Activated CD8-positive, alpha-beta memory T cell treated with anti-CD3 and anti-CD28 coated beads for 1 hour (primary cell): ENCODE data around the gene SFT2D2.

Experiments
- DNase-seq, 2 donors: peaks; one replicate each; pipeline ENCODE4 v3.0.0-alpha.2; 2020; ENCODE audit warnings: low read depth in 1 of 2; ENCODE audit errors: extremely low read depth in 1 of 2

SFT2D2 gene

DNA sequence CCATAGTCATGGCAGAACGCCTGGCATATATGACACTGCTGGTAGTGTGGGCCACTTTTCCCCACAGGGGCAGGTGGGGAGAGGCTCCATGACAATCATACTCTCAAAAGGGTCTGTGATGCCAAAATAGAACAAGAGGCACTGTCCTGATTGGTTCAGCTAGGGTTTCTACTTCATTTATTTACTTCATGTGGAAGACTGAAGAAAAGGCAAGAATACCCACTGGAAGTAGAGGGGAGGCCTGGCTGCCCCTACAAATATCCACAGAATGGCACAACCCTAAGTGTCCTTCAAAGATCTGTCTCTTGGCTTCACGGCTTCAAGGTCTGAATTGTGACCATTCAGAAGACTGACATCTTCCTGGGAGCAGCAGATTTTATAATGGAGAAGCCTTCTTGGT lies 4.5 kb upstream of the SFT2D2 start:
- DNase-seq, result no peak

DNA sequence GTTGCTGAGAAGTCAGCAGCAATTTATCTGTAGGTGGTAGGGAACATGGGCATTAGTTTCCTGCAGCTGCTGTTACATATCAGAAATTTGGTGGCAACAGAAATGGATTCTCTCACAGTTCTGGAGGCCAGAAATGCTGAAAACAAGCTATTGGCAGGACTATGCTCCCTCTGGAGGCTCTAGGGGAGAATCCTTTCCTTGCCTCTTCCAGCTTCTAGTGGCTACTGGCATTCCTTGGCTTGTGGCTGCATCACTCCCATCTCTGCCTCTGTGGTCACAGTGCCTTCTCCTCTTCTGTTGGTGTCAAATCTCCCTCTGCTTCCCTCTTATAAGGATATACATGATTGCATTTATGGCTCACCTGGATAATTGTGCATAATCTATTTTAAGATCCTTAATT lies 2.5 kb upstream of the SFT2D2 start:
- DNase-seq, result no peak

DNA sequence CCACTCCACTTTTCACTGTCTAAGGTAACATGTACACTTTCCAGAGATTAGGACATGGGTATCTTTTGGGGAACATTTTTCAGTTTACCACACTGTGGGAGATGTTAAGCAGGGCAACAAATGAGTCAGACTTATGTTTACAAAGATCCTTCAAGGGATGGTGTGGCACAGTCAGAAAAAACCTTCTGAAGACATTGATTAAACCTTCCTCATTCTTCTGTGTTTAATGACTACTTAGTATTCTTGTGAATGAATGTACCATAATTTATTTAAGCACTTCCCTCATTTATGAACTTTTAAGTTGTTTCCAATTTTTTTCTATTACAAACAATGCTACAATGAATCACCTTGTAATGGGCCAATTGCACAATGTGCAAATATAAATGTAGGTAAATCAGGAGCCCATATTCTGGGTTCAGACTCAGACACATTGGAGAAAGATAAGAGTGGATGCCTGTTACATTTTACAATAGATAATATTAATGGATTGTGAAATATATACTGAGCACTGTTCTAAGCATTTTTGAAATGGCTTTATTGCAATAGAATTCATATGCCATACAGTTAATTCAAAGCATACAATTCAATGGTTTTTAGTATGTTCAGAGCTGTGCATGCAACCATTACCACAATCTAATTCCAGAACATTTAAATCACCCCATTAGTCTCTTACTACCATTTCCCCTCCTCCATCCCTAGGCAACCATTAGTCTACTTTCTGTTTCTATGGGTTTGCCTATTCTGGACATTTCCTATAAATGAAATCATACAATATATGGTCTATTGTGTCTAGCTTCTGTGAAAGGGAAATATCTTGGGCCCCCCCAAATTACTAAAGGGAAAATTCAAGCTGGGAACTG lies 1.9 kb upstream of the SFT2D2 start:
- no peak for DNase-seq

DNA sequence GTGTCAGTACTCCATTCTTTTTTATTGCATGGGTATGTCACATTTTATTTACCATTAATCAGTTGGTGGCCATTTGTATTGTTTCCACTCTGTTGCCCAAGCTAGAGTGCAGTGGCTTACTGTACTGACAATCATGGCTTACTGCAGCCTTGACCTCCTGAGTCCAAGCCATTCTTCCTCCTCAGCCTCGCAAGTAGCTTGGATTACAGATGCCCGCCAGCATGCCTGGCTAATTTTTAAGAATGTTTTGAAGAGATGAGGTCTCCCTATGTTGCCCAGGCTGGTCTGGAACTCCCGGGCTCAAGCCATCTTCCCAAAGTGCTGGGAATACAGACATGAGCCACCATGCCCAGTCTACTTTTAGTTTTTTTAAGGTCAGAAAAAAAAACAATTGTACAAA lies 813 bp upstream of the SFT2D2 start:
- DNase-seq, result no peak

DNA sequence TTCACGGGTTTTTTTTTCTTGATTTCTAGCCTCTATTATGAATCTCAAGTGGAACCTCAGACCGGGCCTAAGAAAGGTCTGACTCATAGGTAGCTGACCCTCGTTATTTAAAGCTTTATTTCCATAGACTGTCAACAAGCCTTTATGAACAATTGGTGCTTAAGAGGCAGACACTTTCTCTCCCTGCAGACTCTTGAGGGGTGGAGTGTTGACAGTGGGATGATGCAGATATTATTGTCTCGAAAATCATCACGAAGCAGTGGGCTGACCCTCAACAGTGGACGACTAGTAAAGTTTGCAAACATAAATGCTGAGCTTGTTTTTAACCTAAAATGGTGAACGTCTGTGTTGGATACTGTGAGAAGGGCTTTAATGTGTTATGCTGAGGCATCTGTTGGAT lies 1.8 kb downstream of the SFT2D2 start:
- no peak for DNase-seq

DNA sequence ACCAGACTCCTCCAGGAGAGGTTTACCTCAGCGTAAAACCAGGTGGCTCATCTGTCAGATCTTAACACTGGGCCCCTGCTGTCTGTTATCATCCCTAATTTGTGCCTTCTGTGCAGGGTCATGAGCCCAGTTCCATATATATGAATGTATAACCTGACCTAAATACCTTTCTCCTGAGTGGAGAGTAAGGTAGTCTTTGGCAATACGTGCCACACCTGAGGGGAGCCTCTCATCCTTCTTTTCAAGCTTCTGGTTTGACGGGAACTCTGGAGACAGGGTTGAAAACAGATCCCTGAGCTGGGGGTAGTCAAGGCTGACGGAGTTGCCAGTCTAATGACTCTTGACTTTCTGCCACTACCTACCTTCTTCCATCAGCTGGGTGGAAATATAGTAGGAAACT lies 4.1 kb downstream of the SFT2D2 start:
- DNase-seq, result no peak

DNA sequence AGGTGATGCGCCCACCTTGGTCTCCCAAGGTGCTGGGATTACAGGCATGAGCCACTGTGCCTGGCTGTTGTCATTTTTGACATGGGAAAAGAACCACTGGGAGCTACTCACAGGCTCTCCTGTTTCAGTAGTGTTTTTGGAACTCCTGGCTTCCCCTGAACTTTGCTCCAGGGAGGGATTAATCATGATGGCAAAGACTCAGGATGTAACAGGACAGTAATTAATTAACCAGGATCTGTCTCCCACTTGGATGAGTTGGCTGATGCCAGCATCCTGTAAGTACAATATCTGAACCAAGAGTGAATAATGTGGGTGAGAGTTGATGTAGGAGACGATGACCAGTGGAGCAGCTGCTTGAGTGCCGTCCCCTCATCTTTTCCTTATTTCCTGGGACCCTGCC lies 4.9 kb downstream of the SFT2D2 start:
- DNase-seq, result no peak

DNA sequence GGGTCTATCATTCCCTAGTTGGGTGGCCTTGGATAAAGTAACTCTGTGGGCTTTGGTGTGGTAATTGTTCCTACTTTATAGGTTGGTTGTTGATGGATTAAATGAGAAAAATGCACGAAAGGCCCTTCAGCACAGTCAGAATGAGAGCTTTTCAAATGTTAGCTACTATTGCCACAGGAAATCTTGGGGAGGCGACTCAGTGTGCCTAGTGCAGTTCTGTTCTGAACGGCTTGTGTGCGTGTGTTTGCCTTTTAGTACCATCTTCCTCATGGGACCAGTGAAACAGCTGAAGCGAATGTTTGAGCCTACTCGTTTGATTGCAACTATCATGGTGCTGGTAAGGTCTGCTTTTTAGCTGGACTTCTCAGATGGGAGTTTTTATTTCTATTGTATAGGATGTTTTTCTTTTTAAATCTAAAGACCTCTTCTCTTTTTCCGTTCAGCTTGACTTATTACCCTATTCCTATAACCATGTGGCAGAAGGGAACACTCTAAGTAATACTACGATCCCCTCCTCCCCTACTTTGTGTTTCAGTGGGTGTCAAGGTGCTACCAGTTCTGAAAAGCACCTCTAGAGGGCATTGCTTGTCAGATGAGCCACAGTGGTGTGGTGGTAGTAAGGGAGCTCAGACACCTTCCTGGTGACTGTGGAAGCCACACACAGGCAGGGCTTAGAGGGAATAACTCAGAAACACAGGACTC lies 9.2 kb downstream of the SFT2D2 start:
- DNase-seq, result no peak

DNA sequence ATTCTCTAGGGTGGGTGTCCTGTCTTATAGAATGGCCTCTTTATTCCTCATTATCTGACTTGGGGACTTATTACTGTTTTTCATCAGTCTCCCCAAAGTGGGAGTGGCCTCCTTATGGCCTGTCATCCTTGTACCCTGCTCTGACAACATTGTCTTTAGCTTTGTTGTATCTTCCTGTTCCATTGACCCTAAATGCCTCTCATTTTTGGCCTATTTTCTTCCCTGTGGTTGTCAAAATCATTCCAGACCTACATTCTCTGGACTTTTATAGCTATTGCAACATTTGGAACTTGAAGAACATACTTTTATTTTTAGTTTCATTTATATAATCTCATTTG lies 9.7 kb downstream of the SFT2D2 start:
- no peak for DNase-seq

DNA sequence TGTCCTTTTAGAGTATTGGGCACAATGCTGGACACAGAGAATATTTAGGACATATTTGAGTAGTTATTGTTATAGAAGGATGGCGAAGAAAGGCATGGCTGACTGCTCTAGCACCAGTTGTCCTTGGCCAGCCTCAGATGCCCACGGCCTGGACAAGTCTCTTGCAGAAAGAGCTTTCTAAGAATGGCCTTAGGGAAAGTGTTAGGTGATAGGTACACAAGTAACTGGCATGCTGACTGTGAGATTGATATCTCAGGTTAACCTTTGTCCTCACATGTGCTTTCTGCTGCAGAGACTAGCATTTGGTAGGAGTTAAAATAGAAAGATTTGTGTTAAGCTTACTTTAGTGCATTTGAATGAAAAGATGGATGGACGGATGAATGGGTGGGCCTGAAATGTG lies 10.1 kb downstream of the SFT2D2 start:
- DNase-seq, result no peak

DNA sequence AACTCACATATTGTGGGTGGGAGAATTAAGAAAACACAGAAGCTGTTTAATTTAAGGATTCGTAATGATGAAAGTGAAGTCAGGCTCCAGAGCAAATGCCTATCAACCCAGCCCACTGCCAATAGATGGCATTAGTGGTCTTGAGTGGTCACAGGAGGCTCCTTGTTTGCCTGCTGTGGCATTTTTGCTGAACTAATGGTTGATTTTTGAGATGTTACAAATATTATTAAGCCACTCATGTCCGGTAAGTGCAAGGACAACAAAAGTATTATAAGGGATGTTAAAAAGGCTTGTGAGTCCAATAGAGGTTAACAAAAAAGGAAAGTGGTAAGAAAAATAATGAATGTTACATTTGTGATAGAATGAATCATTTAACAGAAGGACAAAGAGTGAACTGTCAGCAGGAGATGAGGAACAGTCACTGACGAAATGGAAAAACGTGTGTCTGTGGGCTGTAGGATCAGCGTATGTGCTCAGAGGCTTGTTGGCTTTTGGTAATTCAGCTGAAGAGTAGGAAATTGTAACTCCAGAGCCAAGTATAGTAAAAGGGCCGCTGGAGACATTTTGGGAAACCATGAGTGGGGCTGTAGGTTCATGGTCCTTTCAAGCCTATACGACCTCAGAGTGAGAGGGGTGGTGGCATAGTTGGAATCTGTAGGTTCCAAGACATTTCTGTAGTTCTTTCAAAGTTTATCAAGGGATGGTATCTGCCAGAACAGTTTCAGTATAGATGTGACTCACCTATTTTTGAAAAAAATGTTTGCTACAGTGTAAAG lies 11.2 kb downstream of the SFT2D2 start:
- DNase-seq, result no peak

DNA sequence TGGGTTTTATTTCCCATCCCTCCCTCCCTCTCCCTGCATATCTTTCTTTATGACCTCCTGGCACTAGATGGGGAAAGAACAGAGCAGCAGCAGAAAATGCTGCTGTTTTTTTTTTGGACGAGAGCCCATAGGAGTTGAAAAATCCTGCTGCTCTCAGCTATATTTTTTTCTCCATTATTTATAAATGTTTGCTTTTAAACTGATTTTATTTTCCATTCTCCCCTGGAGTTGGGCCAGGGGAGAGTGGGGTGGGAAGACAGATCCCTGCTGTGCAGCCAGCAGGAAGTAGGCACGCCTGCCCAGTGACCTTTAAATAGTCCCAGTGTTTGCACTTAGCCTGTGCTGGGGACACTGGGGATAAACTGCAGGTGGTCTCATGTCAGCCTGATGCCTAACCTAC lies 17.4 kb downstream of the SFT2D2 start:
- DNase-seq, result no peak

DNA sequence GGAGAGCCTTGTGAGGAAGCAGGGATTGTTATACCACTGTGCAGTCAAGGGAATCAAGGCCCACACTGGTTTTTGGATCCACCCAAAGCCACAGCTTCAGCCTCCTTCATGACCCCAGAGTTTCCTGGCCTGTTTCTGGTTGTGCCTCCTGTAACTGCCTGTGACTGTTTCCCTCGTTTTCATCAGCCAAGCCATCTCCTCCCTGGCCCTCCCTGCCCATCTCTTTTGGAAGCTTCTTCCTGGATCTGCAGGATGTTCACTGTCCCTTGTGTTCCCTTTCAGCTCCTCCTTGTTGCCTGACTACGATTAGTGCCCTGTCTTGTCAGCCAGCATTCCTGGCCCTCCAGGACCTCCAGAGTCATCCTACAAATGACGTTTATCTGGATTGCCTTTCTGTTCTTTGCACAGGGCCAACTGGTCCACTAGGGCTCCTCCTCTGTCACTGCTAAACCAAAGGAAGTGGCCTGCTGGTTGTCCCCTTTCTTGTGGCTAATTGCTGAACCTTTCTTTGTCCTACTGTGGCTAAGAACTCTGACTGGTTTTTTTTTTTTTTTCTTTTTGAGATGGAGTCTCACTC lies 17.9 kb downstream of the SFT2D2 start:
- DNase-seq, result no peak

DNA sequence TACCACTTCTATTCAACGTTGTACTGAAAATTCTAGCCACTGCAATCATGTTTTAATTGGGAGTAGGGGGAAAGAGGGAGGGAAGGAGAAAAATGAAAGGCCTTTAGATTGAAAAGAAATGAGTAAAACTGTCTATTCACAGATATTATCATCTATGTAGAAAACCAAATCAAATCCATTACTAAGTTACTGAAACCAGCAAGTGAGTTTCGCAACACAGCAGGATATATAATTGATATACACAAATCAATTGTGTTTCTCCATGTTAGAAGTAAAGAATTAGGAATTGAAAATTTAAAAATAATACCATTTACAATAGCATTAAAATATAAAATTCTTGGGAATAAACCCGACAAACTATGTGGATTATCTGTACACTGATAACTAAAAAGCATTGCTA lies 19.2 kb downstream of the SFT2D2 start:
- DNase-seq, result no peak

DNA sequence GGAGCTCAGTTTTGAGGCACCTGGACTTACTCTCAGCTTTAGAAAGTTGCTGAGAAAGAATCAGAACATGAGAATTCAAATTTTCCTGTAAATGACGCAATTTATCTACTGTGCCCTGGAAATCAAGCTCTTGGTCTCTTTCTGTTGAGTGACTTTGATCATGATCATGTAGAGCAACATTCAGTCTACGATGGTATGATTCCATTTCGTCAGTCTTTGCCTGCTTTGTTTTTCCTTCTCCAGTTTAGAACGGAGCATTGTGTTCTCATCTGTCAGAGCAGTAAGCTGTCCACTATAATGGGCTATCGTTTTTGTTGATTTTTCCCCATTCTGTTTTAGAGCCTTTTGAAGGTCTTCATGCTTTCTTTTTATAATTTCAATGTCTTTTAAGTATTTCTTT lies 20.7 kb downstream of the SFT2D2 start:
- DNase-seq, result no peak

DNA sequence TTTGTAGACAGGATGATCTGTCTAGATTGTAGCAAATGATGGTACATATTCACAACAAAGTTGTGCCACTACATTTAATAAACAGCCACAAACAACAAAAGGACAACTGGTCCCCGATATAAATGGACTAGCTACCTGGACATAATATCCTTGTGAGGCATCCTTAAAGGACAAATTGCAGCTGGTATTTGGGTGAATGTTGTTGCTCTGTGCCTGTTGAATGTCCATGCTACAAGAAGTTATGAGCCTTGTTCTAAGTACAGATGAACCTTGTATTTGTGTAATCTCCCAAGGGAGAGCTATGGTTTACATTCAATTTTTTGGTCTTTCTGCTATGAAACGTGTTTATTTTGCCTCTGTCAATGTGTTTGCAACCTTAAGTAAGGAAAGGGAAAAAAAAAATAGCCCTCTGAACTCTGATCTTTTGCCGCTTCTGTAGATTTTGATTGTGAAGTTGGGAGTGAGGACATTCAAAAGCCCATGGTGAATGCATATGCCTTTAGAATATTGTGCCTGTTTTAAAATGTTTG lies 26.5 kb downstream of the SFT2D2 start:
- DNase-seq, result no peak

DNA sequence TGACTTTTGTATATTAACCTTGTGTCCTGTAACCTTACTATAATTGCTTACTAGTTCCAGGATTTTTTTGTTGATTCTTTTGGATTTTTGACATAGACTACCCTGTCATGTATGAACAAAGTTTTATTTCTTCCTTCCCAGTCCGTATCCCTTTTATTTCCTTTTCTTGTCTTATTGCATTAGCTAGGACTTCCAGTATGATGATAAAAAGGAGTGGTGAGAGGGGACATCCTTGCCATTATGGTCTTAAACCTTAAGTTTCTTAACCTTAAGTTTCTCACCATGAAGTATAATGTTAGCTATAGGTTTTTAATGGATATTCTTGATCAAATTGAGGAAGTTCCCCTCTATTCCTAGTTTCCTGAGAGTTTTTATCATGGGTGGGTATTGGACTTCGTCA lies 30.4 kb downstream of the SFT2D2 start:
- no peak for DNase-seq

DNA sequence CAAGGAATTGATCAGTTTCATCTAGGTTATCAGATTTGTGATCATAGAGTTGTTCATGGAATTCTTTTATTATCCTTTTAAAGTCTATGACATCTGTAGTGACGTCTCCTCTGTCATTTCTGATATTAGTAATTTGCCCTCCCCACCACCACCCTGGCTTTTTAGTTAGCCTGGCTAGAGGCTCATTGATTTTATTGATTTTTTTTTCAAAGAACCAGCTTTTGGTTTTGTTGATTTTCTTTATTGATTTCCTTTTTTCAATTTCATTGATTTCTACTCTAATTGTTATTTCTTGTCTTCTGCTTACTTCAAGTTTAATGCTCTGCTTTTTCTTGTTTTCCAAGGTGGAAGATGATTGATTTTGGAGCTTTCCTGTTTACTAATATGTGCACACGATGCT lies 31.6 kb downstream of the SFT2D2 start:
- DNase-seq, result no peak

DNA sequence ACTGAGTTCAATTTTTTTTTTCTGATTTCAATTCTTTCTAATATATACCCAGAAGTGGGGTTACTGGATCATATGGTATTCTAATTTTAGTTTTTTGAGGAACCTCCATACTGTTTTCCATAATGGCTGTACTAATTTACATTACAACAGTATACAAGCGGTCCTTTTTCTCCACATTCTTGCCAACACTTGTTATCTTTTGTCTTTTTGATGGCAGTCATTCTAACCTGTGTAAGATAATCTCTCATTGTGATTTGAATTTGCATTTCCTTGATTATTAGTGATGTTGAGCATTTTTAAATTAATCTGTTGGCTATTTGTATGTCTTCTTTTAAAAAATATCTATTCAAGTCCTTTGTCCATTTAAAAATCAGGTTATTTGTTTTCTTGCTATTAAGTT lies 33.8 kb downstream of the SFT2D2 start:
- no peak for DNase-seq

DNA sequence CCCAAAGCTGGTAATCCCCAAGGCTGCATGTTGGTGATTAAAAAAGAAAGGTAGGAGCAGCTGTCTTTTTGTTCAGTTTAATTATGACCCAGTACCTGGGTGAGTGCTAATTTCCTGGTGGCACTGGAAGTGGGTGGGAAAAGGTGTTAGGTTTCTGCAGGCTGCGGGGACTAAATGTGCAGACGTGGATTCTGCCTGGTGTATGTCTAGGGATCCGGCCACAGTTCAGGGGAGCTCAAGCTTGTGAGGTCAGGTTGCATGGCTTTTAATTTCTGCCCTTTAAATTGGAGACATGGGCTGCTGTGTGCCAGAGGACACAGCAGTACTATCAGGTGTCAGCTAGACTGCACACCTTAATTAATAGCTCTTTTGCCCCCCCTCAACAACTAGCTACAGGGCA lies 34.6 kb downstream of the SFT2D2 start:
- DNase-seq, result no peak

DNA sequence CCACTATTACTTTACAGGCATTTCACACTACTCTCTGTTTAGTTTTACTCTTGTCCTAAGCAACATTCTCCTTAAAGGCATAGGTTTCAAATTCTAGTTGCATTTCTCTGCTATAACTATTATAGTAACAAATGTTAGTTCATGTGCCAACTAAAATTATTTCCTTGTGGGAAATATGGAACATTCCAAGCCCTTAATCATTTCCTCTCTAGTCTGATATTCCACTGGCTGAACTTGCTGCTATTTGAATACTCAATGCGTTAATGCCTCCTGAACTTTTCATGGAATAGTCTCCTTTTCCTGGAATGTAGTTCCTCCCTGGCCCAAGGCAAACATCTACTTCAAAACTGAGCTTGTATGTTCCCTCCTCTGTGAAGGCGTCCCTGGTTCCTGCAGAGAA lies 35.6 kb downstream of the SFT2D2 start:
- no peak for DNase-seq
